Testis (tissue), 3 donors: ENCODE measurements around the gene THPO. TPM values are rescaled to one million over a fixed set of nuclear protein-coding genes. Genes with fewer than 3 reads are reported as not detected.

ENCODE experiments used
- DNase-seq: peaks from one replicate; pipeline ENCODE4 v3.0.0-alpha.2; 2019
- H3K27ac ChIP-seq, 2 donors: fragments of 200-600 bp; sonication (generic); one replicate each; pipeline ENCODE4 v1.5.1; 2019
- H3K27me3 ChIP-seq: fragments of 200-600 bp; sonication (generic); one replicate; pipeline ENCODE4 v1.5.1; 2019
- H3K36me3 ChIP-seq: fragments of 200-600 bp; sonication (generic); one replicate; pipeline ENCODE4 v1.5.1; 2017; ENCODE audit warnings: low read depth; ENCODE audit errors: missing control alignments
- H3K4me1 ChIP-seq: fragments of 200-600 bp; sonication (generic); one replicate; pipeline ENCODE4 v1.5.1; 2019
- H3K4me3 ChIP-seq, 2 donors: fragments of 200-600 bp; sonication (generic); one replicate each; pipeline ENCODE4 v1.5.1; 2017 to 2019
- H3K9me3 ChIP-seq: fragments of 200-600 bp; sonication (generic); one replicate; pipeline ENCODE4 v1.5.1; 2017
- CTCF ChIP-seq, 3 experiments: fragments of 450-650 bp in 2 of 3; fragments of 200-600 bp in 1 of 3; sonication (generic) in 1 of 3; IDR thresholded peaks; one replicate each; pipeline ENCODE4 v1.5.1; 2016 to 2019; ENCODE audit warnings: antibody characterized with exemption in 3 of 3, mild to moderate bottlenecking in 2 of 3, moderate library complexity in 1 of 3
- POLR2A ChIP-seq: fragments of 450-650 bp; IDR thresholded peaks from one replicate; pipeline ENCODE4 v1.6.1; 2017; ENCODE audit warnings: antibody characterized with exemption, mild to moderate bottlenecking, moderate library complexity
- WGBS, 2 donors: methylation state at CpG; one replicate each; pipeline ENCODE4 v1.1.5; 2018; 5-methylcytosine and 5-hydroxymethylcytosine counted together
- intact Hi-C: fragments of 100-400 bp; cut with DNase I; formaldehyde crosslinking; loops from one replicate; pipeline ENCODE4 v1.15.1; 2023; ENCODE audit warnings: low total_unique reads
- polyA plus RNA-seq: library from polyadenylated mRNA; stranded (reverse); fragments of 350-450 nt; fragmentation: Illumina TruSeq; extraction: RNeasy Lipid Tissue Mini Kit (QIAGEN cat#74804); gene quantifications from one replicate; pipeline ENCODE4 v1.2.3, GENCODE V29; 2014; ENCODE audit warnings: low read depth, low replicate concordance; ENCODE audit not compliant: insufficient read depth
- total RNA-seq, 2 donors: library from RNA; depleted of rRNA; stranded (reverse); fragments of >200 nt; gene quantifications; one replicate each; pipeline ENCODE4 v1.2.3, GENCODE V29; 2016

THPO gene
- total and polyA plus RNA-seq, 3 donors from 2014 or later = 0.71 to 7.6 (median 0.93) TPM

GRCh38 chr3:184337399-184337714, 40.6 kb downstream of the THPO start, which contains the start of gene FAM131A:
Gene FAM131A (plus strand): TSS chr3:184337600. CDS start chr3:184337631, 31 bp downstream.
- peak within 1 kb of the TSS; percentile 77 to 95 for H3K4me3 ChIP-seq
- H3K27me3 ChIP-seq = no peaks in the 10 kb centered on the region
- WGBS, 2 donors = 44 to 45% methylated on average over 5 to 6 of the region's 6 CpGs
- peaks cover 31% of the 10 kb centered on the region for H3K4me1 ChIP-seq
- TF ChIP-seq CTCF (IDR thresholded peaks at IDR 0.05) (no peak), POLR2A (no peak)
- peak; percentile 80 for DNase-seq
- H3K36me3 ChIP-seq = no peaks in the 10 kb centered on the region
- peak within 1 kb of the TSS; percentile 96 to 98 for H3K27ac ChIP-seq
- intact Hi-C loops = no loop called here
- H3K9me3 ChIP-seq = no peaks in the 10 kb centered on the region

- Histone ChIP-seq H3K4me1 (peaks cover 31% of the 10 kb centered on the region), H3K27ac (peak overlapping the region; percentile 96 to 98), H3K9me3 (no peaks in the 10 kb centered on the region), H3K4me3 (peak overlapping the region; percentile 77 to 95), H3K36me3 (no peaks in the 10 kb centered on the region), H3K27me3 (no peaks in the 10 kb centered on the region)
- peak; percentile 65 for DNase-seq
- no peak for TF ChIP-seq POLR2A
- TF ChIP-seq CTCF (IDR thresholded peaks at IDR 0.05) = no peak
- WGBS, 2 donors = 13 to 14% methylated on average over 9 to 17 of the region's 17 CpGs
- intact Hi-C loops = no loop called here
Observed at GRCh38 chr3:184336547-184337398, 41.2 kb downstream of the THPO start.

GRCh38 chr3:184335661-184336546, 42.1 kb downstream of the THPO start:
- peak overlapping the region; percentile 96 to 98 for H3K27ac ChIP-seq
- intact Hi-C loops = no loop called here
- no peaks in the 10 kb centered on the region for H3K36me3 ChIP-seq
- peak overlapping the region; percentile 77 to 95 for H3K4me3 ChIP-seq
- TF ChIP-seq CTCF (IDR thresholded peaks at IDR 0.05) (no peak), POLR2A (peak; percentile 86)
- H3K27me3 ChIP-seq = no peaks in the 10 kb centered on the region
- H3K9me3 ChIP-seq = no peaks in the 10 kb centered on the region
- peak; percentile 94 for DNase-seq
- H3K4me1 ChIP-seq = peaks cover 31% of the 10 kb centered on the region
- WGBS, 2 donors = 0% methylated on average over 6 to 66 of the region's 77 CpGs

GRCh38 chr3:184335291-184335660, 42.7 kb downstream of the THPO start:
- Histone ChIP-seq H3K4me1 (peaks cover 31% of the 10 kb centered on the region), H3K36me3 (no peaks in the 10 kb centered on the region), H3K27ac (peak overlapping the region; percentile 96 to 98), H3K27me3 (no peaks in the 10 kb centered on the region), H3K9me3 (no peaks in the 10 kb centered on the region), H3K4me3 (peak overlapping the region; percentile 77 to 95)
- intact Hi-C loops = no loop called here
- WGBS, 2 donors = 32 to 40% methylated on average over 3 to 4 of the region's 4 CpGs
- TF ChIP-seq POLR2A (no peak), CTCF (IDR thresholded peaks at IDR 0.05) (no peak)
- DNase-seq = no peak
